Body of pancreas (tissue), 4 donors: Measurements from ENCODE around the gene CAMK1D. TPM values are rescaled to one million over a fixed set of nuclear protein-coding genes. Genes with fewer than 3 reads are reported as not detected.
"Not testable (repeated sequence)": the region's sequence is repeated elsewhere in the genome, so short reads cannot be mapped to it uniquely, and the experiment has no call there.

ENCODE experiments used
- ATAC-seq: fragments of 150-250 bp; one replicate; pipeline ENCODE4 v1.9.1; 2016
- DNase-seq, 4 donors: peaks; one replicate each; pipeline ENCODE4 v3.0.0-alpha.2; 2019
- H3K27ac ChIP-seq, 4 donors: fragments of 200-600 bp; sonication (generic); 1 replicate in 3 of 4; 2 replicates in 1 of 4; pipeline versions ENCODE4 v1.5.1 to v1.6.1; 2016 to 2019; ENCODE audit warnings: mild to moderate bottlenecking in 1 of 4, mixed read lengths in 1 of 4, moderate library complexity in 1 of 4
- H3K27me3 ChIP-seq, 2 donors: fragments of 200-600 bp; sonication (generic); one replicate each; pipeline ENCODE4 v1.6.0; 2016; ENCODE audit warnings: mild to moderate bottlenecking in 1 of 2
- H3K36me3 ChIP-seq, 2 donors: fragments of 200-600 bp; sonication (generic); replicated peaks in 1 of 2; 2 replicates each; pipeline ENCODE4 v1.5.1; 2016; ENCODE audit warnings: low read depth in 2 of 2; ENCODE audit not compliant: insufficient read depth in 1 of 2
- H3K4me1 ChIP-seq: fragments of 200-600 bp; sonication (generic); one replicate; pipeline ENCODE4 v1.6.0; 2016
- H3K4me3 ChIP-seq, 2 donors: fragments of 200-600 bp; sonication (generic); 1 replicate in 1 of 2; 2 replicates in 1 of 2; pipeline ENCODE4 v1.5.1; 2016 to 2019
- H3K9me3 ChIP-seq, 3 donors: fragments of 200-600 bp; sonication (generic); 1 replicate in 2 of 3; 2 replicates in 1 of 3; pipeline ENCODE4 v1.5.1; 2016
- CTCF ChIP-seq, 7 experiments: fragments of 450-650 bp in 4 of 7; fragments of 200-600 bp in 3 of 7; sonication (generic) in 3 of 7; IDR thresholded peaks; one replicate each; pipeline ENCODE4 v1.5.1; 2016 to 2019; ENCODE audit warnings: antibody characterized with exemption in 7 of 7
- POLR2A ChIP-seq, 3 donors: fragments of 450-650 bp; IDR thresholded peaks; one replicate each; pipeline ENCODE4 v1.6.1; 2016; ENCODE audit warnings: antibody characterized with exemption in 3 of 3, mild to moderate bottlenecking in 2 of 3
- WGBS, 2 donors: methylation state at CpG; one replicate each; pipeline ENCODE4 v1.1.5; 2017; 5-methylcytosine and 5-hydroxymethylcytosine counted together
- intact Hi-C: fragments of 100-400 bp; cut with DNase I; formaldehyde crosslinking; loops from one replicate; pipeline ENCODE4 v1.15.1; 2023
- total RNA-seq, 2 donors: library from RNA; depleted of rRNA; stranded (reverse); fragments of >200 nt; gene quantifications; one replicate each; pipeline ENCODE4 v1.1.0, GENCODE V29; 2016

Gene CAMK1D
- total RNA-seq, 2 donors from 2014 or later: 12.5 to 14.2 TPM

- Histone ChIP-seq H3K4me1 (peaks cover 57% of the 10 kb centered on the region), H3K4me3 (no peak overlapping the region), H3K36me3 (no peaks in the 10 kb centered on the region), H3K27ac (no peak overlapping the region), H3K27me3 (no peaks in the 10 kb centered on the region), H3K9me3 (no peaks in the 10 kb centered on the region)
- ATAC-seq (no peak), DNase-seq (peak in 2 of 4 donors; percentile 19 to 29)
- WGBS, 2 donors: 30 to 80% methylated on average over 4 to 8 of the region's 8 CpGs
- intact Hi-C loops: no loop called here
- TF ChIP-seq POLR2A (IDR thresholded peaks at IDR 0.05) (no peak), CTCF (IDR thresholded peaks at IDR 0.05) (no peak)
Observed at GRCh38 chr10:12351447-12351846, 2.1 kb downstream of the CAMK1D start.

- intact Hi-C loops: no loop called here
- H3K27me3 ChIP-seq: no peaks in the 10 kb centered on the region
- TF ChIP-seq CTCF (IDR thresholded peaks at IDR 0.05) (no peak), POLR2A (IDR thresholded peaks at IDR 0.05) (no peak)
- no peaks in the 10 kb centered on the region for H3K9me3 ChIP-seq
- H3K27ac ChIP-seq: no peak overlapping the region
- H3K4me3 ChIP-seq: no peak overlapping the region
- 92 to 95% methylated on average over 2 of the region's 2 CpGs for WGBS, 2 donors
- no peaks in the 10 kb centered on the region for H3K36me3 ChIP-seq
- ATAC-seq: no peak
- H3K4me1 ChIP-seq: peaks cover 52% of the 10 kb centered on the region
- DNase-seq: no peak
Observed at GRCh38 chr10:12351889-12352288, 2.5 kb downstream of the CAMK1D start.

GRCh38 chr10:12353399-12354242 lies 4.3 kb downstream of the CAMK1D start:
- DNase-seq (peak in 1 of 4 donors; percentile 29), ATAC-seq (no peak)
- H3K4me3 ChIP-seq: no peak overlapping the region
- intact Hi-C loops: no loop called here
- H3K27ac ChIP-seq: peak overlapping the region in 2 of 4 donors; percentile 37 to 58
- H3K9me3 ChIP-seq: no peaks in the 10 kb centered on the region
- H3K4me1 ChIP-seq: peaks cover 52% of the 10 kb centered on the region
- 64 to 65% methylated on average over 12 of the region's 12 CpGs for WGBS, 2 donors
- no peaks in the 10 kb centered on the region for H3K27me3 ChIP-seq
- no peaks in the 10 kb centered on the region for H3K36me3 ChIP-seq
- TF ChIP-seq POLR2A (IDR thresholded peaks at IDR 0.05) (no peak), CTCF (IDR thresholded peaks at IDR 0.05) (no peak)

- H3K9me3 ChIP-seq, H3K4me3 ChIP-seq, DNase-seq, H3K27me3 ChIP-seq, H3K27ac ChIP-seq, H3K36me3 ChIP-seq, ATAC-seq, intact Hi-C loops: not testable (repeated sequence)
- peaks cover 60% of the 10 kb centered on the region for H3K4me1 ChIP-seq
- WGBS, 2 donors: 96 to 98% methylated on average over 7 of the region's 7 CpGs
Observed at GRCh38 chr10:12354696-12355095, 5.3 kb downstream of the CAMK1D start.

DNA sequence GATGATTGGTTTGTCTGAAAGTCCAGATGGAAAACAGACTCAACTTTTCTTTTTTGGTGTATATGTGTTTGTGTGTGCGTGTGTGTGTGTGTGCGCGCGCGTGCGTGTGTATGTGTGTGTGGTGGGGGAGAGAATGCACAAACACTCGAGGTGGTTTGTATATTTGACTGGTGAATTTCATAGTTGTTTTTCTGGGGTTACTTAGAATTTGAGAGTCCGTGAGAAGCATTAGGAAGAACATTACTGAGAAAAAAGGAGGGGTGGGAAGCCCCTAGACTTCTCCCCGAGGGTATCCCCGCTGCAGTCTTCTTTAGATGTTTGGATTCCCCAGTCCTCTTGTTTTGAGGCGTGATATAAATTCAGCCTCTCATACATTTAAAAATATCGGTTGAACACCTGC lies 6.0 kb downstream of the CAMK1D start:
- no peaks in the 10 kb centered on the region for H3K36me3 ChIP-seq
- no peak for TF ChIP-seq POLR2A (IDR thresholded peaks at IDR 0.05)
- no peaks in the 10 kb centered on the region for H3K27me3 ChIP-seq
- DNase-seq: no peak
- H3K4me1 ChIP-seq: peaks cover 60% of the 10 kb centered on the region
- 90 to 92% methylated on average over 12 of the region's 12 CpGs for WGBS, 2 donors
- H3K4me3 ChIP-seq: no peak overlapping the region
- intact Hi-C loops: no loop called here
- H3K27ac ChIP-seq: no peak overlapping the region
- H3K9me3 ChIP-seq: no peaks in the 10 kb centered on the region
- ATAC-seq: no peak
